H1 (cell line): ENCODE results near the gene SSUH2. TPM values are rescaled to one million over a fixed set of nuclear protein-coding genes. Genes with fewer than 3 reads are reported as not detected.

ENCODE experiments used
- BACH1 ChIP-seq: IDR thresholded peaks from 2 replicates; pipeline ENCODE4 v1.6.1; 2012; ENCODE audit warnings: low read length, improper control_type of control experiment
- ZNF274 ChIP-seq: IDR thresholded peaks from 2 replicates; pipeline ENCODE4 v1.7.0; 2012; ENCODE audit warnings: low read length, borderline replicate concordance; ENCODE audit errors: extremely low read depth
- polyA plus RNA-seq, 7 experiments: library from polyadenylated mRNA; depleted of rRNA in 3 of 7; stranded (reverse) in 5 of 7; unstranded in 2 of 7; fragments of >200 nt in 5 of 7; fragments of 200-250 nt in 2 of 7; gene quantifications; 1 replicate in 5 of 7; 2 replicates in 1 of 7; 4 replicates in 1 of 7; pipeline versions ENCODE4 v1.2.1 to v1.2.3, GENCODE V29; 2011 to 2013; ENCODE audit warnings: missing spikeins in 2 of 7, mixed read lengths in 2 of 7
- total RNA-seq: library from RNA; stranded (reverse); fragmentation: NEBNext Ultra II Directional; extraction: Animal tissue kit (Norgen Biotek cat#: 25700); gene quantifications from 2 replicates; pipeline ENCODE4 v1.2.1, GENCODE V29; 2021

SSUH2 gene
- total and polyA plus RNA-seq, 2 of the 8 experiments (the other 6 are each of a cell fraction or from before 2014, with no cell fraction given): 0.62 to 0.69 TPM

DNA sequence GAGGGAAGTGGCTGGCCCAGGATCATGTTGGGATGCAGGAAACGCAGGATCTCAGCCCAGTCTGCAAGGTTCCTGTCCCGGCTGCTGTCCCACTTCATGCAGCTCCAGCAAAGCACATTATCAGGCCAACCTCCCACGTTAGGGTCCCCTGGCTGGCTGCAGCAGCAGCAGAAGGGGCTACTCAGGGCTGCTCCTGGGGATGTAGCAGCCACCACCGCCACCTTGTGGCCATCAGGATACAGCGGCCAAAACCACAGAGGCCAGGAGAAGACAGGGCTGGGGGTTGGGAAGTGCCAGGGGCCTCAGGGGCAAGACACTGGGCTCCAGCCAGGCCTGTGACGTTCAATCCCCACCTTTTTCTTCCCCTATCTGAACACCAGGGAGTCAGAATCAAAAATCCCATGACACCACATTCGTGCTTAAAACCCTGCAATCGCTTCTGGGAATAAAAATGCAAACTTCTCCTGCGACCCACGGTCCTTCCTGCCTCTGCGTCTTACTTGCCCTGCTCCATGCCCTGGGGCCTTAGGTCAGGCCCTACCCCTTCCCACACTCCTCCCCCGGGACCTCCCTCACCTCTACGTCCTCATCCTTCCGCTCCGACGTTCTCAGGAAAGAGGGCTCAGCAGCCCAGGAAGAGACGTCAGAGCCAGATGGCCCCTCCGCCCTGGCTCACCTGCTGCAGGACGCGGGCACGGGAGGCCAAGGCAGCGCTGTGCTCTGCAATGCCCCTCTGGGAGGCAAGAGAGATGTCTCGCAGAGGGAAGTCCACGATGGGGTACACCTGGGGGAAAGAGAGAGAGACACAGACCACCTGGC is 21.5 kb downstream of the SSUH2 start (continued):
- TF ChIP-seq BACH1 (no peak), ZNF274 (no peak)
